ENCODE results near the gene DOCK3. TPM values are rescaled to one million over a fixed set of nuclear protein-coding genes. Genes with fewer than 3 reads are reported as not detected.
"Not testable (repeated sequence)": the region's sequence is repeated elsewhere in the genome, so short reads cannot be mapped to it uniquely, and the experiment has no call there.

The DOCK3 gene
- total RNA-seq, 1 experiment from 2014 or later, result 0.26 TPM

- no peaks in the 10 kb centered on the region for H3K9me3 ChIP-seq
Measured at GRCh38 chr3:50661321-50661837, 13.3 kb upstream of the DOCK3 start.

GRCh38 chr3:50662408-50662807, 12.3 kb upstream of the DOCK3 start:
- Histone ChIP-seq H3K4me3 (no peak overlapping the region), H3K9me3 (no peaks in the 10 kb centered on the region), H3K36me3 (no peaks in the 10 kb centered on the region), H3K27me3 (no peaks in the 10 kb centered on the region)
- no peak for DNase-seq

More at GRCh38 chr3:50661321-50661837, 13.3 kb upstream of the DOCK3 start:
- H3K27me3 ChIP-seq, result no peaks in the 10 kb centered on the region
- no peaks in the 10 kb centered on the region for H3K36me3 ChIP-seq
- no peak for DNase-seq
- H3K4me3 ChIP-seq, result no peak overlapping the region

GRCh38 chr3:50665081-50665840, 9.5 kb upstream of the DOCK3 start:
- Histone ChIP-seq H3K4me3 (no peak overlapping the region), H3K27me3 (no peaks in the 10 kb centered on the region), H3K9me3 (no peaks in the 10 kb centered on the region), H3K36me3 (no peaks in the 10 kb centered on the region)
- DNase-seq, result no peak

GRCh38 chr3:50665841-50666115, 8.9 kb upstream of the DOCK3 start:
- not testable (repeated sequence) for H3K4me3 ChIP-seq, H3K36me3 ChIP-seq, H3K27me3 ChIP-seq, DNase-seq, H3K9me3 ChIP-seq

GRCh38 chr3:50666837-50667236, 7.9 kb upstream of the DOCK3 start:
- no peaks in the 10 kb centered on the region for H3K9me3 ChIP-seq
- no peaks in the 10 kb centered on the region for H3K27me3 ChIP-seq
- no peak for DNase-seq
- no peaks in the 10 kb centered on the region for H3K36me3 ChIP-seq
- H3K4me3 ChIP-seq, result no peak overlapping the region

- Histone ChIP-seq H3K36me3 (no peaks in the 10 kb centered on the region), H3K9me3 (0 out of 2 replicates have a peak, but pooled peaks cover 2% of the 10 kb centered on the region), H3K4me3 (no peak overlapping the region), H3K27me3 (peaks cover 5% of the 10 kb centered on the region)
- peak; percentile 86 for DNase-seq
Measured at GRCh38 chr3:50671331-50671730, 3.4 kb upstream of the DOCK3 start.

GRCh38 chr3:50672656-50673055, 2.1 kb upstream of the DOCK3 start:
- Histone ChIP-seq H3K4me3 (no peak overlapping the region), H3K36me3 (no peaks in the 10 kb centered on the region), H3K27me3 (peaks cover 8% of the 10 kb centered on the region), H3K9me3 (0 out of 2 replicates have a peak, but pooled peaks cover 2% of the 10 kb centered on the region)
- no peak for DNase-seq

- DNase-seq, result no peak
- no peak overlapping the region for H3K4me3 ChIP-seq
- no peaks in the 10 kb centered on the region for H3K36me3 ChIP-seq
- 0 out of 2 replicates have a peak, but pooled peaks cover 2% of the 10 kb centered on the region for H3K9me3 ChIP-seq
- peaks cover 8% of the 10 kb centered on the region for H3K27me3 ChIP-seq
Measured at GRCh38 chr3:50673931-50674330, 796 bp upstream of the DOCK3 start.

- Histone ChIP-seq H3K27me3 (peaks cover 8% of the 10 kb centered on the region), H3K36me3 (no peaks in the 10 kb centered on the region), H3K9me3 (0 out of 2 replicates have a peak, but pooled peaks cover 2% of the 10 kb centered on the region), H3K4me3 (no peak overlapping the region)
- DNase-seq, result peak; percentile 9
Measured at GRCh38 chr3:50675179-50676030, 678 bp downstream of the DOCK3 start.

- DNase-seq, result no peak
- no peaks in the 10 kb centered on the region for H3K36me3 ChIP-seq
- no peak overlapping the region for H3K4me3 ChIP-seq
- peaks cover 8% of the 10 kb centered on the region for H3K27me3 ChIP-seq
- H3K9me3 ChIP-seq, result 0 out of 2 replicates have a peak, but pooled peaks cover 2% of the 10 kb centered on the region
Measured at GRCh38 chr3:50676031-50676705, 1.4 kb downstream of the DOCK3 start.

GRCh38 chr3:50687127-50687751, 12.5 kb downstream of the DOCK3 start:
- Histone ChIP-seq H3K27me3 (no peaks in the 10 kb centered on the region), H3K36me3 (no peaks in the 10 kb centered on the region), H3K9me3 (no peaks in the 10 kb centered on the region), H3K4me3 (no peak overlapping the region)
- DNase-seq, result no peak

- DNase-seq, result no peak
- H3K36me3 ChIP-seq, result no peaks in the 10 kb centered on the region
- H3K27me3 ChIP-seq, result no peaks in the 10 kb centered on the region
- no peaks in the 10 kb centered on the region for H3K9me3 ChIP-seq
- no peak overlapping the region for H3K4me3 ChIP-seq
Measured at GRCh38 chr3:50687916-50688315, 13.2 kb downstream of the DOCK3 start.

- DNase-seq, H3K36me3 ChIP-seq, H3K9me3 ChIP-seq, H3K27me3 ChIP-seq, H3K4me3 ChIP-seq: not testable (repeated sequence)
Measured at GRCh38 chr3:50688602-50689001, 13.9 kb downstream of the DOCK3 start.

GRCh38 chr3:50689558-50689957, 14.8 kb downstream of the DOCK3 start:
- H3K9me3 ChIP-seq, result no peaks in the 10 kb centered on the region
- no peaks in the 10 kb centered on the region for H3K27me3 ChIP-seq
- H3K36me3 ChIP-seq, result no peaks in the 10 kb centered on the region
- no peak for DNase-seq
- no peak overlapping the region for H3K4me3 ChIP-seq

- Histone ChIP-seq H3K4me3 (no peak overlapping the region), H3K9me3 (no peaks in the 10 kb centered on the region), H3K36me3 (no peaks in the 10 kb centered on the region), H3K27me3 (no peaks in the 10 kb centered on the region)
- no peak for DNase-seq
Measured at GRCh38 chr3:50695031-50695430, 20.3 kb downstream of the DOCK3 start.

- DNase-seq, result no peak
- no peak overlapping the region for H3K4me3 ChIP-seq
- no peaks in the 10 kb centered on the region for H3K27me3 ChIP-seq
- no peaks in the 10 kb centered on the region for H3K36me3 ChIP-seq
- no peaks in the 10 kb centered on the region for H3K9me3 ChIP-seq
Measured at GRCh38 chr3:50696276-50696675, 21.5 kb downstream of the DOCK3 start.

- Histone ChIP-seq H3K27me3 (no peaks in the 10 kb centered on the region), H3K4me3 (no peak overlapping the region), H3K9me3 (no peaks in the 10 kb centered on the region), H3K36me3 (no peaks in the 10 kb centered on the region)
- no peak for DNase-seq
Measured at GRCh38 chr3:50698269-50698668, 23.5 kb downstream of the DOCK3 start.
